ENCODE measurements around the gene CTIF. TPM values are rescaled to one million over a fixed set of nuclear protein-coding genes. Genes with fewer than 3 reads are reported as not detected.

The CTIF gene
- total RNA-seq, 3 donors from 2014 or later: 4.3 to 5.3 (median 4.6) TPM

GRCh38 chr18:48632676-48633257, 93.9 kb downstream of the CTIF start:
- no peak for DNase-seq
- Mint-ChIP-seq H3K4me3 (no peak overlapping the region), H3K36me3 (ENCODE audit: insufficient read depth) (no peaks in the 10 kb centered on the region), H3K27me3 (ENCODE audit: low read depth) (peaks cover 4% of the 10 kb centered on the region), H3K9me3 (no peaks in the 10 kb centered on the region), H3K4me1 (ENCODE audit: low read depth) (no peaks in the 10 kb centered on the region)
- ATAC-seq: no peak

- peaks cover 4% of the 10 kb centered on the region for H3K27me3 Mint-ChIP-seq (ENCODE audit: low read depth)
- no peaks in the 10 kb centered on the region for H3K36me3 Mint-ChIP-seq (ENCODE audit: insufficient read depth)
- no peaks in the 10 kb centered on the region for H3K9me3 Mint-ChIP-seq
- ATAC-seq (no peak), DNase-seq (no peak)
- no peak overlapping the region for H3K4me3 Mint-ChIP-seq
- no peaks in the 10 kb centered on the region for H3K4me1 Mint-ChIP-seq (ENCODE audit: low read depth)
Observed at GRCh38 chr18:48634491-48634890, 95.7 kb downstream of the CTIF start.

- Mint-ChIP-seq H3K9me3 (no peaks in the 10 kb centered on the region), H3K4me3 (no peak overlapping the region), H3K36me3 (ENCODE audit: insufficient read depth) (no peaks in the 10 kb centered on the region), H3K27me3 (ENCODE audit: low read depth) (peaks cover 4% of the 10 kb centered on the region), H3K4me1 (ENCODE audit: low read depth) (no peaks in the 10 kb centered on the region)
- no peak for ATAC-seq
- DNase-seq: no peak
Observed at GRCh38 chr18:48634975-48635374, 96.1 kb downstream of the CTIF start.

- H3K4me3 Mint-ChIP-seq: no peak overlapping the region
- DNase-seq (no peak), ATAC-seq (no peak)
- H3K36me3 Mint-ChIP-seq (ENCODE audit: insufficient read depth): no peaks in the 10 kb centered on the region
- peaks cover 4% of the 10 kb centered on the region for H3K27me3 Mint-ChIP-seq (ENCODE audit: low read depth)
- H3K9me3 Mint-ChIP-seq: no peaks in the 10 kb centered on the region
- no peaks in the 10 kb centered on the region for H3K4me1 Mint-ChIP-seq (ENCODE audit: low read depth)
Observed at GRCh38 chr18:48635806-48636205, 97.0 kb downstream of the CTIF start.

GRCh38 chr18:48636436-48636835, 97.6 kb downstream of the CTIF start:
- DNase-seq (no peak), ATAC-seq (no peak)
- H3K27me3 Mint-ChIP-seq (ENCODE audit: low read depth): peaks cover 4% of the 10 kb centered on the region
- H3K4me3 Mint-ChIP-seq: no peak overlapping the region
- H3K9me3 Mint-ChIP-seq: no peaks in the 10 kb centered on the region
- no peaks in the 10 kb centered on the region for H3K4me1 Mint-ChIP-seq (ENCODE audit: low read depth)
- H3K36me3 Mint-ChIP-seq (ENCODE audit: insufficient read depth): no peaks in the 10 kb centered on the region

- DNase-seq: no peak
- H3K4me3 Mint-ChIP-seq: no peak overlapping the region
Observed at GRCh38 chr18:48637081-48637990, 98.5 kb downstream of the CTIF start.

GRCh38 chr18:48638451-48638850, 99.6 kb downstream of the CTIF start:
- H3K9me3 Mint-ChIP-seq: peaks cover 3% of the 10 kb centered on the region
- no peaks in the 10 kb centered on the region for H3K36me3 Mint-ChIP-seq (ENCODE audit: insufficient read depth)
- ATAC-seq: no peak

More at GRCh38 chr18:48637081-48637990, 98.5 kb downstream of the CTIF start:
- no peaks in the 10 kb centered on the region for H3K4me1 Mint-ChIP-seq (ENCODE audit: low read depth)
- no peaks in the 10 kb centered on the region for H3K36me3 Mint-ChIP-seq (ENCODE audit: insufficient read depth)
- H3K27me3 Mint-ChIP-seq (ENCODE audit: low read depth): peaks cover 4% of the 10 kb centered on the region
- peaks cover 3% of the 10 kb centered on the region for H3K9me3 Mint-ChIP-seq
- no peak for ATAC-seq

GRCh38 chr18:48638896-48639771, 100.3 kb downstream of the CTIF start:
- Mint-ChIP-seq H3K4me3 (no peak overlapping the region), H3K27me3 (ENCODE audit: low read depth) (peaks cover 2% of the 10 kb centered on the region), H3K9me3 (peaks cover 3% of the 10 kb centered on the region), H3K36me3 (ENCODE audit: insufficient read depth) (no peaks in the 10 kb centered on the region), H3K4me1 (ENCODE audit: low read depth) (no peaks in the 10 kb centered on the region)
- DNase-seq (no peak), ATAC-seq (no peak)

More at GRCh38 chr18:48638451-48638850, 99.6 kb downstream of the CTIF start:
- DNase-seq: no peak
- H3K4me3 Mint-ChIP-seq: no peak overlapping the region
- no peaks in the 10 kb centered on the region for H3K4me1 Mint-ChIP-seq (ENCODE audit: low read depth)
- peaks cover 4% of the 10 kb centered on the region for H3K27me3 Mint-ChIP-seq (ENCODE audit: low read depth)

- H3K4me1 Mint-ChIP-seq (ENCODE audit: low read depth): no peaks in the 10 kb centered on the region
- H3K4me3 Mint-ChIP-seq: no peak overlapping the region
Observed at GRCh38 chr18:48639772-48640432, 101.1 kb downstream of the CTIF start.

GRCh38 chr18:48640566-48641270, 101.9 kb downstream of the CTIF start:
- H3K9me3 Mint-ChIP-seq: peaks cover 3% of the 10 kb centered on the region
- ATAC-seq: no peak
- DNase-seq: no peak

More at GRCh38 chr18:48639772-48640432, 101.1 kb downstream of the CTIF start:
- ATAC-seq (no peak), DNase-seq (no peak)
- Mint-ChIP-seq H3K27me3 (ENCODE audit: low read depth) (peaks cover 4% of the 10 kb centered on the region), H3K36me3 (ENCODE audit: insufficient read depth) (no peaks in the 10 kb centered on the region), H3K9me3 (peaks cover 3% of the 10 kb centered on the region)

GRCh38 chr18:48641981-48642380, 103.2 kb downstream of the CTIF start:
- no peaks in the 10 kb centered on the region for H3K4me1 Mint-ChIP-seq (ENCODE audit: low read depth)
- peaks cover 3% of the 10 kb centered on the region for H3K9me3 Mint-ChIP-seq
- no peak overlapping the region for H3K4me3 Mint-ChIP-seq
- H3K27me3 Mint-ChIP-seq (ENCODE audit: low read depth): peaks cover 4% of the 10 kb centered on the region
- DNase-seq (no peak), ATAC-seq (no peak)
- H3K36me3 Mint-ChIP-seq (ENCODE audit: insufficient read depth): no peaks in the 10 kb centered on the region

More at GRCh38 chr18:48640566-48641270, 101.9 kb downstream of the CTIF start:
- Mint-ChIP-seq H3K4me3 (no peak overlapping the region), H3K36me3 (ENCODE audit: insufficient read depth) (no peaks in the 10 kb centered on the region), H3K4me1 (ENCODE audit: low read depth) (no peaks in the 10 kb centered on the region), H3K27me3 (ENCODE audit: low read depth) (peaks cover 4% of the 10 kb centered on the region)

- Mint-ChIP-seq H3K27me3 (ENCODE audit: low read depth) (peaks cover 4% of the 10 kb centered on the region), H3K36me3 (ENCODE audit: insufficient read depth) (no peaks in the 10 kb centered on the region), H3K4me3 (no peak overlapping the region), H3K9me3 (peaks cover 3% of the 10 kb centered on the region), H3K4me1 (ENCODE audit: low read depth) (no peaks in the 10 kb centered on the region)
- DNase-seq (no peak), ATAC-seq (no peak)
Observed at GRCh38 chr18:48642503-48642902, 103.7 kb downstream of the CTIF start.

GRCh38 chr18:48643262-48643661, 104.4 kb downstream of the CTIF start:
- no peaks in the 10 kb centered on the region for H3K4me1 Mint-ChIP-seq (ENCODE audit: low read depth)
- H3K4me3 Mint-ChIP-seq: no peak overlapping the region
- H3K36me3 Mint-ChIP-seq (ENCODE audit: insufficient read depth): no peaks in the 10 kb centered on the region
- ATAC-seq: no peak
- DNase-seq: no peak
- H3K27me3 Mint-ChIP-seq (ENCODE audit: low read depth): peaks cover 3% of the 10 kb centered on the region
- peaks cover 3% of the 10 kb centered on the region for H3K9me3 Mint-ChIP-seq
